ENCODE measurements around the gene ME3.
"Not testable (repeated sequence)": the region's sequence is repeated elsewhere in the genome, so short reads cannot be mapped to it uniquely, and the experiment has no call there.

Gene ME3

GRCh38 chr11:86565801-86566312 is 106.6 kb downstream of the ME3 start:
- peaks cover 5% of the 10 kb centered on the region for H3K27me3 Mint-ChIP-seq

GRCh38 chr11:86565388-86565787 is 107.0 kb downstream of the ME3 start:
- H3K9me3 Mint-ChIP-seq (ENCODE audit: low read depth): peaks cover 10% of the 10 kb centered on the region
- H3K27me3 Mint-ChIP-seq: peaks cover 5% of the 10 kb centered on the region
- H3K4me3 Mint-ChIP-seq: no peak overlapping the region
- H3K36me3 Mint-ChIP-seq: no peaks in the 10 kb centered on the region
- H3K4me1 Mint-ChIP-seq (ENCODE audit: low read depth): no peaks in the 10 kb centered on the region
- H3K27ac Mint-ChIP-seq: no peak overlapping the region

More at GRCh38 chr11:86565801-86566312, 106.6 kb downstream of the ME3 start:
- Mint-ChIP-seq H3K4me1 (ENCODE audit: low read depth) (no peaks in the 10 kb centered on the region), H3K36me3 (no peaks in the 10 kb centered on the region), H3K27ac (no peak overlapping the region), H3K4me3 (no peak overlapping the region), H3K9me3 (ENCODE audit: low read depth) (peaks cover 10% of the 10 kb centered on the region)

GRCh38 chr11:86562842-86563241 is 109.6 kb downstream of the ME3 start:
- H3K27ac Mint-ChIP-seq; H3K9me3 Mint-ChIP-seq (ENCODE audit: low read depth); H3K27me3 Mint-ChIP-seq; H3K36me3 Mint-ChIP-seq; H3K4me3 Mint-ChIP-seq; H3K4me1 Mint-ChIP-seq (ENCODE audit: low read depth): not testable (repeated sequence)

GRCh38 chr11:86559311-86559945 is 113.0 kb downstream of the ME3 start:
- Mint-ChIP-seq H3K4me3 (no peak overlapping the region), H3K27me3 (peaks cover 3% of the 10 kb centered on the region), H3K9me3 (ENCODE audit: low read depth) (peaks cover 10% of the 10 kb centered on the region), H3K27ac (no peak overlapping the region), H3K4me1 (ENCODE audit: low read depth) (no peaks in the 10 kb centered on the region), H3K36me3 (no peaks in the 10 kb centered on the region)

- peaks cover 10% of the 10 kb centered on the region for H3K9me3 Mint-ChIP-seq (ENCODE audit: low read depth)
- H3K27ac Mint-ChIP-seq: no peak overlapping the region
- H3K4me3 Mint-ChIP-seq: no peak overlapping the region
- no peaks in the 10 kb centered on the region for H3K4me1 Mint-ChIP-seq (ENCODE audit: low read depth)
- peaks cover 3% of the 10 kb centered on the region for H3K27me3 Mint-ChIP-seq
- H3K36me3 Mint-ChIP-seq: no peaks in the 10 kb centered on the region
These were observed 113.6 kb downstream of the ME3 start for GRCh38 chr11:86558841-86559240.

GRCh38 chr11:86558207-86558606 is 114.2 kb downstream of the ME3 start:
- peaks cover under 1% of the 10 kb centered on the region for H3K27me3 Mint-ChIP-seq
- H3K4me1 Mint-ChIP-seq (ENCODE audit: low read depth): no peaks in the 10 kb centered on the region

GRCh38 chr11:86555866-86556265 is 116.5 kb downstream of the ME3 start:
- Mint-ChIP-seq H3K9me3 (ENCODE audit: low read depth) (no peaks in the 10 kb centered on the region), H3K27me3 (no peaks in the 10 kb centered on the region), H3K36me3 (no peaks in the 10 kb centered on the region), H3K4me3 (no peak overlapping the region), H3K27ac (no peak overlapping the region), H3K4me1 (ENCODE audit: low read depth) (no peaks in the 10 kb centered on the region)

More at GRCh38 chr11:86558207-86558606, 114.2 kb downstream of the ME3 start:
- Mint-ChIP-seq H3K27ac (peak overlapping the region; percentile 5), H3K36me3 (no peaks in the 10 kb centered on the region), H3K9me3 (ENCODE audit: low read depth) (peaks cover 7% of the 10 kb centered on the region), H3K4me3 (no peak overlapping the region)

- no peaks in the 10 kb centered on the region for H3K36me3 Mint-ChIP-seq
- H3K27ac Mint-ChIP-seq: no peak overlapping the region
- H3K4me1 Mint-ChIP-seq (ENCODE audit: low read depth): no peaks in the 10 kb centered on the region
- H3K9me3 Mint-ChIP-seq (ENCODE audit: low read depth): no peaks in the 10 kb centered on the region
- no peaks in the 10 kb centered on the region for H3K27me3 Mint-ChIP-seq
- H3K4me3 Mint-ChIP-seq: no peak overlapping the region
These were observed 117.0 kb downstream of the ME3 start for GRCh38 chr11:86555401-86555800.

GRCh38 chr11:86553265-86553664 is 119.2 kb downstream of the ME3 start:
- Mint-ChIP-seq H3K4me3 (no peak overlapping the region), H3K36me3 (no peaks in the 10 kb centered on the region), H3K9me3 (ENCODE audit: low read depth) (no peaks in the 10 kb centered on the region), H3K4me1 (ENCODE audit: low read depth) (no peaks in the 10 kb centered on the region), H3K27me3 (no peaks in the 10 kb centered on the region), H3K27ac (no peak overlapping the region)

GRCh38 chr11:86551288-86552092 is 120.9 kb downstream of the ME3 start:
- H3K27me3 Mint-ChIP-seq: no peaks in the 10 kb centered on the region
- no peaks in the 10 kb centered on the region for H3K9me3 Mint-ChIP-seq (ENCODE audit: low read depth)
- H3K4me3 Mint-ChIP-seq: no peak overlapping the region
- H3K27ac Mint-ChIP-seq: no peak overlapping the region
- no peaks in the 10 kb centered on the region for H3K4me1 Mint-ChIP-seq (ENCODE audit: low read depth)
- H3K36me3 Mint-ChIP-seq: no peaks in the 10 kb centered on the region

GRCh38 chr11:86550757-86551156 is 121.7 kb downstream of the ME3 start:
- H3K4me3 Mint-ChIP-seq: no peak overlapping the region
- H3K27me3 Mint-ChIP-seq: no peaks in the 10 kb centered on the region
- no peaks in the 10 kb centered on the region for H3K4me1 Mint-ChIP-seq (ENCODE audit: low read depth)
- no peaks in the 10 kb centered on the region for H3K9me3 Mint-ChIP-seq (ENCODE audit: low read depth)
- no peak overlapping the region for H3K27ac Mint-ChIP-seq
- no peaks in the 10 kb centered on the region for H3K36me3 Mint-ChIP-seq

GRCh38 chr11:86548271-86548917 is 124.0 kb downstream of the ME3 start:
- no peaks in the 10 kb centered on the region for H3K4me1 Mint-ChIP-seq (ENCODE audit: low read depth)
- H3K27ac Mint-ChIP-seq: no peak overlapping the region
- H3K4me3 Mint-ChIP-seq: no peak overlapping the region
- no peaks in the 10 kb centered on the region for H3K36me3 Mint-ChIP-seq
- no peaks in the 10 kb centered on the region for H3K9me3 Mint-ChIP-seq (ENCODE audit: low read depth)
- H3K27me3 Mint-ChIP-seq: no peaks in the 10 kb centered on the region

- no peak overlapping the region for H3K4me3 Mint-ChIP-seq
- no peak overlapping the region for H3K27ac Mint-ChIP-seq
- H3K27me3 Mint-ChIP-seq: no peaks in the 10 kb centered on the region
- H3K9me3 Mint-ChIP-seq (ENCODE audit: low read depth): no peaks in the 10 kb centered on the region
- no peaks in the 10 kb centered on the region for H3K4me1 Mint-ChIP-seq (ENCODE audit: low read depth)
- H3K36me3 Mint-ChIP-seq: no peaks in the 10 kb centered on the region
These were observed 124.7 kb downstream of the ME3 start for GRCh38 chr11:86547727-86548126.

- H3K36me3 Mint-ChIP-seq; H3K4me3 Mint-ChIP-seq; H3K27ac Mint-ChIP-seq; H3K9me3 Mint-ChIP-seq (ENCODE audit: low read depth); H3K4me1 Mint-ChIP-seq (ENCODE audit: low read depth); H3K27me3 Mint-ChIP-seq: not testable (repeated sequence)
These were observed 131.1 kb downstream of the ME3 start for GRCh38 chr11:86541299-86541698.

GRCh38 chr11:86538223-86538548 is 134.2 kb downstream of the ME3 start:
- H3K9me3 Mint-ChIP-seq (ENCODE audit: low read depth): peaks cover 5% of the 10 kb centered on the region
- peaks cover 2% of the 10 kb centered on the region for H3K27me3 Mint-ChIP-seq
- H3K36me3 Mint-ChIP-seq: no peaks in the 10 kb centered on the region
- H3K4me1 Mint-ChIP-seq (ENCODE audit: low read depth): no peaks in the 10 kb centered on the region
- no peak overlapping the region for H3K4me3 Mint-ChIP-seq
- no peak overlapping the region for H3K27ac Mint-ChIP-seq

Measured in activated naive CD8-positive, alpha-beta T cell (primary cell).